Esophagus muscularis mucosa (tissue), 4 donors: Measurements from ENCODE around the gene RAB3B.

ENCODE experiments used
- CTCF ChIP-seq, 3 experiments: fragments of 200-600 bp in 2 of 3; fragments of 450-650 bp in 1 of 3; sonication (generic) in 2 of 3; IDR thresholded peaks; one replicate each; pipeline ENCODE4 v1.5.1; 2017 to 2019; ENCODE audit warnings: antibody characterized with exemption in 3 of 3, mild to moderate bottlenecking in 2 of 3, moderate library complexity in 1 of 3
- EP300 ChIP-seq: sonication (generic); formaldehyde crosslinking; IDR thresholded peaks from one replicate; pipeline ENCODE4 v1.6.1; 2017; ENCODE audit warnings: antibody characterized with exemption
- POLR2A ChIP-seq: fragments of 450-650 bp; IDR thresholded peaks from one replicate; pipeline ENCODE4 v1.6.1; 2017; ENCODE audit warnings: antibody characterized with exemption, moderate library complexity, mild to moderate bottlenecking, low read depth
- POLR2AphosphoS5 ChIP-seq, 2 donors: sonication (generic); formaldehyde crosslinking; IDR thresholded peaks; one replicate each; pipeline ENCODE4 v1.6.1; 2017; ENCODE audit warnings: antibody characterized with exemption in 2 of 2

- TF ChIP-seq CTCF (IDR thresholded peaks at IDR 0.05): no peak
- no peak for TF ChIP-seq POLR2A
- no peak for TF ChIP-seq POLR2AphosphoS5 (IDR thresholded peaks at IDR 0.05)
- TF ChIP-seq EP300: no peak
Observed at GRCh38 chr1:51937112-51937511, 53.4 kb downstream of the RAB3B start.
